Measurements from ENCODE around the gene NAT16.

DNA sequence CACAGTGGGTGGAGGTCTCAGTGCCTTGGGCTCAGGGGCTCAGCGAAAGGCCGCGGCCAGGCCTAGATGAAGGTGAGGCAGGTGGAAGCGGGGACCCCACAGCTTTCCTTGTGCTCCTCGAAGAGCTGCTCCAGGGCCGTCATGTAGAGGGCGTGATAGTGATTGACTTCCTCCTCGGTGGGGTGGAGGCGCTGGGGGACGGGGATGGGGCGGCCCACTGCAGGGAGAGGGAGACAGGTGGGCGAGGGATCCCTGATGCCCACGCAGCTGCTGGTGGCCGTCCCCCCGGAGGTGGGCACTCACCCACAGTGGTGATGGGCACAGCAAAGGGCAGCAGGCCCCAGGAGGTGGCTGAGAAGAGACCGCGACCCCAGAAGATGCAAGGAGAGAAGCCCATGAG lies 15.8 kb upstream of the NAT16 start:
- TF ChIP-seq, protein P1, sequence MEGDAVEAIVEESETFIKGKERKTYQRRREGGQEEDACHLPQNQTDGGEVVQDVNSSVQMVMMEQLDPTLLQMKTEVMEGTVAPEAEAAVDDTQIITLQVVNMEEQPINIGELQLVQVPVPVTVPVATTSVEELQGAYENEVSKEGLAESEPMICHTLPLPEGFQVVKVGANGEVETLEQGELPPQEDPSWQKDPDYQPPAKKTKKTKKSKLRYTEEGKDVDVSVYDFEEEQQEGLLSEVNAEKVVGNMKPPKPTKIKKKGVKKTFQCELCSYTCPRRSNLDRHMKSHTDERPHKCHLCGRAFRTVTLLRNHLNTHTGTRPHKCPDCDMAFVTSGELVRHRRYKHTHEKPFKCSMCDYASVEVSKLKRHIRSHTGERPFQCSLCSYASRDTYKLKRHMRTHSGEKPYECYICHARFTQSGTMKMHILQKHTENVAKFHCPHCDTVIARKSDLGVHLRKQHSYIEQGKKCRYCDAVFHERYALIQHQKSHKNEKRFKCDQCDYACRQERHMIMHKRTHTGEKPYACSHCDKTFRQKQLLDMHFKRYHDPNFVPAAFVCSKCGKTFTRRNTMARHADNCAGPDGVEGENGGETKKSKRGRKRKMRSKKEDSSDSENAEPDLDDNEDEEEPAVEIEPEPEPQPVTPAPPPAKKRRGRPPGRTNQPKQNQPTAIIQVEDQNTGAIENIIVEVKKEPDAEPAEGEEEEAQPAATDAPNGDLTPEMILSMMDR (IDR thresholded peaks at IDR 0.05): no peak
- TF ChIP-seq EZH2phosphoT487 (IDR thresholded peaks at IDR 0.05): no peak

All from neural progenitor cell (in vitro differentiated cells).